Psoas muscle (tissue), 8 donors: Measurements from ENCODE around the gene ALX1. TPM values are rescaled to one million over a fixed set of nuclear protein-coding genes. Genes with fewer than 3 reads are reported as not detected.

ENCODE experiments used
- ATAC-seq, 4 donors: fragments of 200-7000 bp; cut with Tn5 transposase; one replicate each; pipeline ENCODE4 v1.9.1; 2020; ENCODE audit warnings: moderate library complexity in 3 of 4, mild to moderate bottlenecking in 2 of 4
- DNase-seq, 2 donors: peaks; one replicate each; pipeline ENCODE4 v3.0.0-alpha.2; 2020
- H3K27ac ChIP-seq: fragments of 200-600 bp; one replicate; pipeline ENCODE4 v1.8.0; 2022
- H3K27me3 ChIP-seq, 3 donors: fragments of 200-600 bp in 1 of 3; one replicate each; pipeline versions ENCODE4 v1.6.1 to v1.8.0; 2013 to 2022; ENCODE audit warnings: low read length in 2 of 3, mild to moderate bottlenecking in 2 of 3, moderate library complexity in 1 of 3; ENCODE audit not compliant: insufficient read depth in 3 of 3
- H3K36me3 ChIP-seq, 2 donors: fragments of 200-600 bp in 1 of 2; one replicate each; pipeline versions ENCODE4 v1.6.1 to v1.8.0; 2013 to 2022; ENCODE audit warnings: low read depth in 1 of 2, mild to moderate bottlenecking in 1 of 2, moderate library complexity in 1 of 2; ENCODE audit not compliant: insufficient read depth in 1 of 2
- H3K4me1 ChIP-seq: fragments of 200-600 bp; one replicate; pipeline ENCODE4 v1.8.0; 2022
- H3K4me3 ChIP-seq: fragments of 200-600 bp; one replicate; pipeline ENCODE4 v1.8.0; 2022; ENCODE audit warnings: mild to moderate bottlenecking
- H3K9me3 ChIP-seq: fragments of 200-600 bp; one replicate; pipeline ENCODE4 v1.8.0; 2022
- CTCF ChIP-seq: fragments of 200-600 bp; IDR thresholded peaks from one replicate; pipeline ENCODE4 v1.8.0; 2022; ENCODE audit warnings: antibody characterized with exemption
- WGBS, 3 donors: extraction: QIAGEN DNeasy Blood & Tissue Kit; methylation state at CpG; one replicate each; pipeline versions ENCODE4 v1.1.6 to v1.1.7; 2013; 5-methylcytosine and 5-hydroxymethylcytosine counted together
- intact Hi-C, 2 donors: fragments of 100-400 bp; cut with DNase I; formaldehyde crosslinking; loops; one replicate each; pipeline versions ENCODE4 v1.11.0 to v1.14.2; 2022
- polyA plus RNA-seq, 3 donors: library from polyadenylated mRNA; stranded (reverse); fragments of 200-250 nt; gene quantifications; one replicate each; pipeline ENCODE4 v1.2.3, GENCODE V29; 2013
- total RNA-seq, 4 donors: library from RNA; stranded (reverse); fragmentation: NEBNext Ultra II Directional in 2 of 4; extraction: Animal tissue kit (Norgen Biotek cat#: 25700) in 2 of 4; gene quantifications; one replicate each; pipeline versions ENCODE4 v1.2.1 to v1.2.4, GENCODE V29; 2021 to 2023
- donor health status: healthy with polysubstance abuse.
- donor health status: DM: no; HTN: no; CAD: no; lungs with moderate emphysema.
- donor health status: Bipolar disorder and iron deficiency.
- donor health status: healthy.
- donor health status: DM: yes; HTN: yes; CAD: no.
- donor health status: DM: no; HTN: no; CAD: no.
- donor health status: DM: no; HTN: no; CAD: no.
- donor health status: DM: yes; HTN: yes; CAD: no.

The ALX1 gene
- total and polyA plus RNA-seq, 7 donors = 0.11 to 0.36 (median 0.19) TPM; not detected in 4

DNA sequence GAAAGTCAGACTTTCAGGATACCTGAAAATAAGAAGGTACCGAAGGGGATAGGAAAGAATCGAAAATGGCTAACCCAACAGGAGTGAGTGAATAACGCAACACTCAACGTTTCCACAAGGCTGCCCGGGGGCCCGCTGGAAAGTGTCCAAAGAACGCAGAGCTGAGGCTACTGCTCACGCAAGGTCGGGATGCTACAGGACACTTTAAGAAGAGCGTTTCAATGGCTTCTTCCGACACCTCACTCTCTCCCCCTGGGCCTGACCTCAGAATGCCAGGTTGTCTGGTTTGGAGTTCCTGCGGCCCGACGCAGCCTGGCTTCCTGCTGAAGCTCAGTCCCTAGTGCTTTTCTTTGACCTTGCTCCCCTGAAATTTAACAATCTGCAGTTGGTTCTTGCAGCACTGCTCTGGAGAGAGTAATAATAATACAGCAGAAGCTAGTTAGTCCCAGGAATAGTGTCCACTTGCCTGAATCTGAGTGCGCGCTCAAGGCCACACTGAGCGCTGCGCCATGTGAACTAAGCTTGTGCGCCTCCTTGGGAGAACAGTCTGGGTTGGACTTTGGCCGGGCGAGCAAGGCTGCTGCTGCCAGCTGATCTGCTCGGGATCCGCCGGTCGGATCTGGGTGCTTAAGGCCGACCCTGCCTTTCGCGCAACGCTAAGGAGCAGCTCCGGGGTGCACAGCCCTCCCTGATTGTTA, 2.0 kb upstream of the ALX1 start:
- WGBS, 3 donors = 63 to 73% (median 63%) methylated on average over 30 of the region's 30 CpGs
- Histone ChIP-seq H3K36me3 (no peaks in the 10 kb centered on the region), H3K4me3 (no peak overlapping the region), H3K9me3 (no peaks in the 10 kb centered on the region), H3K4me1 (no peaks in the 10 kb centered on the region), H3K27me3 (peaks cover 0 to 85% (median 26%) of the 10 kb centered on the region in 3 donors), H3K27ac (no peak overlapping the region)
- intact Hi-C loops = no loop called here
- peak in 1 of 2 donors; percentile 40 for DNase-seq
- ATAC-seq = no peak
- TF ChIP-seq CTCF = no peak

- no peak overlapping the region for H3K27ac ChIP-seq
- peak in 1 of 2 donors; percentile 38 for DNase-seq
- no peak for ATAC-seq
- no peaks in the 10 kb centered on the region for H3K9me3 ChIP-seq
- H3K27me3 ChIP-seq = peaks cover 3 to 84% (median 23%) of the 10 kb centered on the region in 3 donors
- no peaks in the 10 kb centered on the region for H3K36me3 ChIP-seq
- intact Hi-C loops = no loop called here
- no peak overlapping the region for H3K4me3 ChIP-seq
- WGBS, 3 donors = 66 to 75% (median 67%) methylated on average over 37 of the region's 37 CpGs
- no peaks in the 10 kb centered on the region for H3K4me1 ChIP-seq
- TF ChIP-seq CTCF = no peak
These were observed 1.2 kb upstream of the ALX1 start for GRCh38 chr12:85278598-85279448.

DNA sequence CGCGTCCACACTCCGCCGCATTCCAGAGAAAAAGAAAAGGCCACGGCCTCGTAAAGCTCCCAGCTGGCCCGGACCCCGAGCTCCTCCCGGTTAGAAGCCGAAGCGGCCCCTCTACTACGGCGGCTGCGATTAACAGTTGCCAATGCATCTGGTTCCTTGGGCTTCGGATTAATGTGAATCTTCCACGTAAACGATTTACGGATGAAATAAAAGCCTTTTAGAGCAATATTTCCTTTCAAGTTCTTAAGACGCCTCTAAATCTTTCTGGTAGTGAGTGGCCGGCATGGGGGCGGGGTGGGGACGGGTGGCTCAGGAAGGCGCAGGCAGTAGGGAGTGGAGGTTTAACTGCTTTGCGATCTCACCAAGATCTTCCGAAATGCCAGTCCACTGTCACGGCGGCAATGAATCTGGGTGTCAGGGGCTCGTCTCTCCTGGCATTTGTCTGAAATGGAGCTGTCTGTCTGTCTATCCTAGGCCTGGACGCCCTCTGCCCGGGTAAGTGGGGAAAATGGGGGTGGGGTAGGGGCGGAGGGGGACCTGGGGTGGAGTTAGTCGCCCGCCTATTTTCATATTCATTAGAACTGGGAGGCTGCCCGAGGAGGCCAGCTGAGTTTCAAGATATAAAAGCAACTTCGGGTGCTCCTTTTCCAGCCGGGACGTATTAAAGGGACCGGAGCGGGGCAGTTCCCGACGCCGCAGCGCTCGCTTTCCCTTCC, 413 bp upstream of the ALX1 start:
- no peaks in the 10 kb centered on the region for H3K36me3 ChIP-seq
- TF ChIP-seq CTCF = no peak
- no peak overlapping the region for H3K27ac ChIP-seq
- H3K27me3 ChIP-seq = peaks cover 3 to 76% (median 20%) of the 10 kb centered on the region in 3 donors
- 8 to 14% (median 11%) methylated on average over 37 to 44 of the region's 44 CpGs for WGBS, 3 donors
- ATAC-seq (peak in 2 of 4 donors; percentile 19 to 37), DNase-seq (peak; percentile 10 to 50)
- H3K9me3 ChIP-seq = no peaks in the 10 kb centered on the region
- peak overlapping the region; percentile 61 for H3K4me3 ChIP-seq
- H3K4me1 ChIP-seq = no peaks in the 10 kb centered on the region
- intact Hi-C loops = no loop called here

DNA sequence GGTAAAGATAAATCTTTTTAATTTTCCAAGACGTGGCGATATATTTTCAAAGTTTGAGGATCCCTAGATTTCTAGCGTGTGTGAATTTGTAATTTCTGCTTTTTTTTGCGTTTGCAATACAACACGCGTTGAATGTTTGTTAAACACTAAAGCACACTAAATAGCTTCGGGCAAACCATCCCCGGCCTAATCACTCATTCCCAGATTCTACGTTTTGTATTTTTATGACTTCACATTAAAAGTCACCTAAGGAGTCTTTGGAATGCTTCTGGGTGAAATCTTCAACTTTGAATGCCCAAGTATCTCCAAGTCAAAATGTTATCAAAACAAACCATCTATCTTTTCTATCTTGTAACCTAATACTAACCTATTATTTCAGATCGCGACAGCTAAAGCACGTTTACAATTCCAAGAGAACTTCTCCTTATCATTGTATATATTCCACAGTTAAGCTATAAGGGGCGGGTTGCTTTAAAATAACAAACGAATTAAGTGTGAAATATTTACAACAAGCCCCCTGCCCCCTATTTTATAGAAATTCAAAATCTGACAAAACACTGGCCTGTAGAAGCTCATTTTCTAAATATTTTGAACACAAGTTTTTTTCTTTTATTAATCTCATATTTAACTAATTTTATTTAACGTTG, 1.1 kb downstream of the ALX1 start:
- Histone ChIP-seq H3K4me3 (peak overlapping the region; percentile 61), H3K4me1 (no peaks in the 10 kb centered on the region), H3K9me3 (no peaks in the 10 kb centered on the region), H3K27me3 (peaks cover 3 to 67% (median 18%) of the 10 kb centered on the region in 3 donors), H3K36me3 (no peaks in the 10 kb centered on the region), H3K27ac (no peak overlapping the region)
- intact Hi-C loops = no loop called here
- ATAC-seq (no peak), DNase-seq (no peak)
- TF ChIP-seq CTCF = no peak
- 7 to 8% (median 8%) methylated on average over 15 of the region's 15 CpGs for WGBS, 3 donors
